Ascending aorta (tissue), 2 donors: ENCODE data around the gene NTMT2. TPM values are rescaled to one million over a fixed set of nuclear protein-coding genes. Genes with fewer than 3 reads are reported as not detected.

ENCODE experiments used
- DNase-seq, 2 donors: peaks; one replicate each; pipeline ENCODE4 v3.0.0-alpha.2; 2019; ENCODE audit warnings: low spot score in 2 of 2
- H3K27ac ChIP-seq, 2 donors: fragments of 200-600 bp; sonication (generic); one replicate each; pipeline ENCODE4 v1.5.1; 2016 to 2017; ENCODE audit warnings: mild to moderate bottlenecking in 1 of 2
- H3K27me3 ChIP-seq: fragments of 200-600 bp; sonication (generic); one replicate; pipeline ENCODE4 v1.5.1; 2017
- H3K36me3 ChIP-seq, 2 donors: fragments of 200-600 bp; sonication (generic); one replicate each; pipeline ENCODE4 v1.5.1; 2016
- H3K4me1 ChIP-seq, 2 donors: fragments of 200-600 bp; sonication (generic); one replicate each; pipeline ENCODE4 v1.5.1; 2016 to 2017; ENCODE audit warnings: mild to moderate bottlenecking in 1 of 2
- H3K4me3 ChIP-seq, 2 donors: fragments of 200-600 bp; sonication (generic); one replicate each; pipeline ENCODE4 v1.5.1; 2016 to 2017; ENCODE audit warnings: mild to moderate bottlenecking in 1 of 2
- H3K9me3 ChIP-seq, 2 donors: fragments of 200-600 bp; sonication (generic); one replicate each; pipeline ENCODE4 v1.5.1; 2016
- intact Hi-C: fragments of 100-400 bp; cut with DNase I; formaldehyde crosslinking; loops from one replicate; pipeline ENCODE4 v1.15.1; 2023
- total RNA-seq: library from RNA; depleted of rRNA; stranded (reverse); fragments of >200 nt; gene quantifications from one replicate; pipeline ENCODE4 v1.1.0, GENCODE V29; 2016
- TF ChIP-seq, protein P1 (sequence below), 3 experiments: fragments of 200-600 bp in 2 of 3; fragments of 450-650 bp in 1 of 3; sonication (generic) in 2 of 3; IDR thresholded peaks; one replicate each; pipeline ENCODE4 v1.5.1; 2016 to 2019; ENCODE audit warnings: antibody characterized with exemption in 3 of 3, mild to moderate bottlenecking in 1 of 3, moderate library complexity in 1 of 3

Gene NTMT2
- total RNA-seq, 1 donor from 2014 or later: not detected

DNA sequence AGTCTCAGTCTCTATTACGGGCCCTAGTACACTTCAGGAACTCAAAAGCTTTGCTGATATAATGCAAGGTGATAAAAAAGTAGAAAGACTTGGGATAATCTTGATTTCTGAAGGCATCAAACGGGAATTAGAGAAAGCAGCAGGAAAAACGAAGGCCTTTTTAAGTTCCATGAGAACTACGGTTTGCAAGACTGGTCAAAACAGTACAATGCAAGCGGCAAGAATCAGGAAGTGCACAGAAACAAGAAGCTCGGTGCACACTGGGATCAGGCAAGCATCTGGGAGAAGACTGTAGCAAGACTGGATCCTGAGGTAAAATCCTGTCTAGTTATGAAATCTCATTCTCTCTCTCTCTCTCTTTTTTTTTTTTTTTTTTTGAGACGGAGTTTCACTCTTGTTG, 28.6 kb downstream of the NTMT2 start:
- H3K27me3 ChIP-seq: no peaks in the 10 kb centered on the region
- H3K4me3 ChIP-seq: no peak overlapping the region
- intact Hi-C loops: no loop called here
- no peaks in the 10 kb centered on the region for H3K36me3 ChIP-seq
- TF ChIP-seq, protein P1, sequence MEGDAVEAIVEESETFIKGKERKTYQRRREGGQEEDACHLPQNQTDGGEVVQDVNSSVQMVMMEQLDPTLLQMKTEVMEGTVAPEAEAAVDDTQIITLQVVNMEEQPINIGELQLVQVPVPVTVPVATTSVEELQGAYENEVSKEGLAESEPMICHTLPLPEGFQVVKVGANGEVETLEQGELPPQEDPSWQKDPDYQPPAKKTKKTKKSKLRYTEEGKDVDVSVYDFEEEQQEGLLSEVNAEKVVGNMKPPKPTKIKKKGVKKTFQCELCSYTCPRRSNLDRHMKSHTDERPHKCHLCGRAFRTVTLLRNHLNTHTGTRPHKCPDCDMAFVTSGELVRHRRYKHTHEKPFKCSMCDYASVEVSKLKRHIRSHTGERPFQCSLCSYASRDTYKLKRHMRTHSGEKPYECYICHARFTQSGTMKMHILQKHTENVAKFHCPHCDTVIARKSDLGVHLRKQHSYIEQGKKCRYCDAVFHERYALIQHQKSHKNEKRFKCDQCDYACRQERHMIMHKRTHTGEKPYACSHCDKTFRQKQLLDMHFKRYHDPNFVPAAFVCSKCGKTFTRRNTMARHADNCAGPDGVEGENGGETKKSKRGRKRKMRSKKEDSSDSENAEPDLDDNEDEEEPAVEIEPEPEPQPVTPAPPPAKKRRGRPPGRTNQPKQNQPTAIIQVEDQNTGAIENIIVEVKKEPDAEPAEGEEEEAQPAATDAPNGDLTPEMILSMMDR (IDR thresholded peaks at IDR 0.05): no peak
- peaks cover 0 to 9% of the 10 kb centered on the region in 2 donors for H3K9me3 ChIP-seq
- no peaks in the 10 kb centered on the region for H3K4me1 ChIP-seq
- no peak overlapping the region for H3K27ac ChIP-seq
- no peak for DNase-seq

GRCh38 chr1:170175041-170175440, 29.3 kb downstream of the NTMT2 start:
- TF ChIP-seq, protein P1 (IDR thresholded peaks at IDR 0.05): no peak
- no peak for DNase-seq
- H3K27ac ChIP-seq: no peak overlapping the region
- H3K4me3 ChIP-seq: no peak overlapping the region
- no peaks in the 10 kb centered on the region for H3K4me1 ChIP-seq
- H3K36me3 ChIP-seq: no peaks in the 10 kb centered on the region
- no peaks in the 10 kb centered on the region for H3K27me3 ChIP-seq
- peaks cover 0 to 9% of the 10 kb centered on the region in 2 donors for H3K9me3 ChIP-seq
- intact Hi-C loops: no loop called here

DNA sequence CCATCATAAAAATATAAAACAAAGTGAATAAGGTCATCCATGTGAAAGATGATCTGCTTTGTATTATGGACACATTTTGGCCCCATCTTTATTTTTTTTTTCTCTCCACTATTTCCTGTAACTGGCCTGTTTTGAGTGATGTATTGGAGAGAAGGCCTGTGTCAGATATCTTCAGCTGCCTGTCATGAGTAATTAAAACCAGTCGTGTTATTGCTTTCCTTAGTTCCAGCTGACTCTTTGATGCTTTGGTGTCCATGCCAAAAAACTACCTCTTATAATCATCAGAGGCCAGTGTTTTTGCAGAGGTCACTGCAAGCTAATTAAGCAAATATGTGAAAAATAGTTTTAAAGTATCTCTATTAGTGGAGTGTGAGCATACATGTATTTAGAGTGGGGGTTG, 29.7 kb downstream of the NTMT2 start:
- no peaks in the 10 kb centered on the region for H3K27me3 ChIP-seq
- no peak for DNase-seq
- TF ChIP-seq, protein P1 (IDR thresholded peaks at IDR 0.05): no peak
- no peaks in the 10 kb centered on the region for H3K4me1 ChIP-seq
- no peak overlapping the region for H3K4me3 ChIP-seq
- no peaks in the 10 kb centered on the region for H3K36me3 ChIP-seq
- peaks cover 0 to 9% of the 10 kb centered on the region in 2 donors for H3K9me3 ChIP-seq
- H3K27ac ChIP-seq: no peak overlapping the region
- intact Hi-C loops: no loop called here

GRCh38 chr1:170176772-170177171, 31.0 kb downstream of the NTMT2 start:
- Histone ChIP-seq H3K36me3 (no peaks in the 10 kb centered on the region), H3K4me3 (no peak overlapping the region), H3K9me3 (no peaks in the 10 kb centered on the region), H3K27me3 (no peaks in the 10 kb centered on the region), H3K27ac (no peak overlapping the region), H3K4me1 (no peaks in the 10 kb centered on the region)
- DNase-seq: no peak
- TF ChIP-seq, protein P1 (IDR thresholded peaks at IDR 0.05): no peak
- intact Hi-C loops: no loop called here

GRCh38 chr1:170182442-170182841, 36.7 kb downstream of the NTMT2 start:
- Histone ChIP-seq H3K27ac (no peak overlapping the region), H3K4me1 (no peaks in the 10 kb centered on the region), H3K27me3 (no peaks in the 10 kb centered on the region), H3K4me3 (no peak overlapping the region), H3K36me3 (no peaks in the 10 kb centered on the region), H3K9me3 (no peaks in the 10 kb centered on the region)
- TF ChIP-seq, protein P1 (IDR thresholded peaks at IDR 0.05): no peak
- no peak for DNase-seq
- intact Hi-C loops: no loop called here

DNA sequence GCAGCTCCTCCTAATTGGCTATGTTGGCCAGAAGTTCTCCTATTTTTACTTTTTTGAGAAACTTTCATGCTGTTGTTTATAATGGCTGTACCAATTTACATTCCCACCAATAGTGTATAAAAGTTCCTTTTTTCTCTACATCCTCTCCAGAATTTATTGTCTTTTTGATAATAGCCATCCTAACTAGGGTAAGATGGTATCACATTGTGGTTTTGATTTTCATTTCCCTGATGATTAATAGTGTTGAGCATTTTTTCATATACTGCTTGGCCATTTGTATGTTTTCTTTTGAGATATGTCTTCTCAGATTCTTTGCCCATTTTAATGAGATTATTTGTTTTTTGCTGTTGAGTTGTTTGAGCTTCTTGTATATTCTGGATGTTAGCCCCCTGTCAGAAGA, 46.8 kb downstream of the NTMT2 start:
- TF ChIP-seq, protein P1 (IDR thresholded peaks at IDR 0.05): no peak
- peak overlapping the region in 1 of 2 donors; percentile 6 for H3K27ac ChIP-seq
- H3K4me1 ChIP-seq: peaks cover 0 to 11% of the 10 kb centered on the region in 2 donors
- no peaks in the 10 kb centered on the region for H3K27me3 ChIP-seq
- H3K36me3 ChIP-seq: no peaks in the 10 kb centered on the region
- intact Hi-C loops: no loop called here
- no peak overlapping the region for H3K4me3 ChIP-seq
- H3K9me3 ChIP-seq: peaks cover 0 to 19% of the 10 kb centered on the region in 2 donors
- DNase-seq: no peak
